ENCODE data around the gene INKA1. TPM values are rescaled to one million over a fixed set of nuclear protein-coding genes. Genes with fewer than 3 reads are reported as not detected.
A peak's percentile ranks its signal among the peaks of the same experiment; 100 is the strongest.
"Not testable (repeated sequence)": the region's sequence is repeated elsewhere in the genome, so short reads cannot be mapped to it uniquely, and the experiment has no call there.

INKA1 gene
- total RNA-seq, 2 experiments from 2014 or later: 0.20 to 0.48 TPM

- POLR2A ChIA-PET: interaction anchor here (2.2 kb wide), 1 partner anchor 10 kb away, joined by 6 read pairs; the partner anchor contains the start of gene IP6K1
- peaks cover 25% of the 10 kb centered on the region for H3K36me3 Mint-ChIP-seq (ENCODE audit: low read depth)
- H3K27me3 Mint-ChIP-seq, H3K27ac Mint-ChIP-seq, H3K4me3 Mint-ChIP-seq, DNase-seq, H3K9me3 Mint-ChIP-seq: not testable (repeated sequence)
- CTCF ChIA-PET: interaction anchor here (0.6 kb wide), 1 partner anchor 11 kb away, joined by 3 read pairs; no protein-coding TSS in a partner anchor
- peaks cover 16% of the 10 kb centered on the region for H3K4me1 Mint-ChIP-seq
These were observed 27.0 kb upstream of the INKA1 start for GRCh38 chr3:49776101-49776500.

DNA sequence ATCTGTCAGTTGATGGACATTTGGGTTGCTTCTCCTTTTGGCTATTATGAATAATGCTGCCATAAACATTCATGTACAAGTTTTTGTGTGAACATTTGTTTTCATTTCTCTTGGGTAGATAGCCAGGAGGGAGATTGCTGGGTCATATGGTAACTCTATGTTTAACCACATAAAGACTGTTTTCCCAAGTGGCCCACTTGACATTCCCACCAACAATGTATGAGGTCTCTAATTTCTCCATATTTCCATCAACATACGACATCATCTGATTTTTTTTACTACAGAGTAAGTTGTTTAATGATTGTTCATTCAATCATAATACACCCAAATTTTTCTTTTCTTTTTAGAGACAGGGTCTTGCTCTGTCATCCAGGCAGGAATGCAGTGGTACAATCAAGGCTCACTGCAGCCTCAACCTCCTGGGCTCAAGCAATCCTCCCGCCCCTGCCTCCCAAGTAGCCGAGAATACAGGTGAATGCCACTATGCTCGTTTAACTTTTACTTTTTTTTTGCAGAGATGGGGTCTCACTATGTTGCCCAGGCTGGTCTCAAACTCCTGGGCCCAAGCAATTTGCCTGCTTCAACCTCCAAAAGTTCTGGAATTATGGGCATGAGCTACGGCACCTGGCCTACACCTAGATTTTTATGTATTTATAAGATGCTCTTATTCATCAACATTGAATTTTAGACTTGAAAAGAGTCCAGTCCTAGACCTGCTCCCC is 23.5 kb upstream of the INKA1 start:
- DNase-seq: no peak
- Mint-ChIP-seq H3K9me3 (no peaks in the 10 kb centered on the region), H3K36me3 (ENCODE audit: low read depth) (peaks cover 30% of the 10 kb centered on the region), H3K4me1 (peaks cover 26% of the 10 kb centered on the region), H3K27ac (no peak overlapping the region), H3K4me3 (no peak overlapping the region), H3K27me3 (no peaks in the 10 kb centered on the region)
- CTCF ChIA-PET: no interaction called here
- POLR2A ChIA-PET: no interaction called here

- CTCF ChIA-PET: no interaction called here
- Mint-ChIP-seq H3K4me1 (peaks cover 32% of the 10 kb centered on the region), H3K4me3 (no peak overlapping the region), H3K27me3 (no peaks in the 10 kb centered on the region), H3K36me3 (ENCODE audit: low read depth) (peaks cover 33% of the 10 kb centered on the region), H3K27ac (no peak overlapping the region), H3K9me3 (no peaks in the 10 kb centered on the region)
- no peak for DNase-seq
- POLR2A ChIA-PET: no interaction called here
These were observed 22.7 kb upstream of the INKA1 start for GRCh38 chr3:49780080-49780974.

GRCh38 chr3:49780975-49781365 is 22.1 kb upstream of the INKA1 start:
- H3K27ac Mint-ChIP-seq, H3K9me3 Mint-ChIP-seq, H3K4me3 Mint-ChIP-seq, H3K27me3 Mint-ChIP-seq, POLR2A ChIA-PET, DNase-seq, CTCF ChIA-PET: not testable (repeated sequence)
- Mint-ChIP-seq H3K4me1 (peaks cover 36% of the 10 kb centered on the region), H3K36me3 (ENCODE audit: low read depth) (peaks cover 37% of the 10 kb centered on the region)

DNA sequence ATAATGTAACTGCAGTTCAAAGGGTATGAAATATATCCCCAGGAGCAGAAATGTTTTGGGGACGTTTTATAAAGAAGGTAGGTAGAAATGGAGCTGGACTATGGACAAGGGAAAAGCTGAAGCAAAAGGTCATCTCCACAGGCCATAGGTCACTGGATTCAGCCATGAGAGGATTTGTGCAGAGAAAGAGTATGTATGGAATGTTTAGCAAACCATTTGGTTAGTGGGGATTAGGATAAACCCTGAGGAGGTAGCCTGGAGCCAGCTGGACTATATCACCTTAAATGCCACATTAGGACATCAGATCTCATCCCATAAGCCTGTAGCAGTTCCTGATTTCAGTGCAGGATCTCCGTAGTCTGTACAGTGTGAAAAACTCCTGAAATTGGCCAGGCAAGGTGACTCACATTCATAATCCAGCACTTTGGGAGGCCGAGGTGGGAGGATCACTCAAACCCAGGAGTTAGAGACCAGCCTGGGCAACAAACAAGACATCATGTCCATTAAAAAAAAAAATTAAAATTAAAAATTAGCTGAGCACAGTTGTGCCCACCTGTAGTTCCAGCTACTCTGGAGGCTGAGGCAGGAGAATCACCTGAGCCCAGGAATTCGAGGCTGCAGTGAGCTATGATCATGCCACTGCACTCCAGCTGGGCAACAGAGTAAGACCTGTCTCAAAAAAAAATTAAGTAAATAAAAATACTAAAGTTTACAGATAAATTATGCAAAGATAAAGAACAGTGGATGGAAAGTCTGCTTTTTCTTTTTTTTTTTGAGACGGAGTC is 21.5 kb upstream of the INKA1 start:
- no peak for DNase-seq
- Mint-ChIP-seq H3K4me1 (peaks cover 38% of the 10 kb centered on the region), H3K27me3 (no peaks in the 10 kb centered on the region), H3K9me3 (no peaks in the 10 kb centered on the region), H3K27ac (no peak overlapping the region), H3K36me3 (ENCODE audit: low read depth) (peaks cover 34% of the 10 kb centered on the region), H3K4me3 (no peak overlapping the region)
- ChIA-PET CTCF (no interaction called here), POLR2A (interaction anchor here (1.7 kb wide), 1 partner anchor 24 kb away, joined by 4 read pairs; no protein-coding TSS in a partner anchor)

DNA sequence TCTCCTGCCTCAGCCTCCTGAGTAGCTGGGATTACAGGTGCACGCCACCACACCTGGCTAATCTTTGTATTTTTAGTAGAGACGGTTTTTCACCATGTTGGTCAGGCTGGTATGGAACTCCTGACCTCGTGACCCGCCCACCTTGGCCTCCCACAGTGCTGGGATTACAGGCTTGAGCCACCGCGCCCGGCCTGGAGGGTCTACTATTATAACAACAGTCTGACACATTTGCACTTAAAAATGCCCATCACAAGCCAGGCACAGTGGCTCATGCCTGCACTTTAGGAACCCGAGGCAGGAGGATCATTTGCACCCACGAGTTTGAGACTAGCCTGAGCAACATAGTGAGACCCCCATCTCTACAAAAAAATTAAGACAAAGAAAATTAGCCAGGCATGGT is 20.8 kb upstream of the INKA1 start:
- H3K4me3 Mint-ChIP-seq, H3K27ac Mint-ChIP-seq, DNase-seq, H3K9me3 Mint-ChIP-seq, H3K27me3 Mint-ChIP-seq: not testable (repeated sequence)
- Mint-ChIP-seq H3K4me1 (peaks cover 45% of the 10 kb centered on the region), H3K36me3 (ENCODE audit: low read depth) (peaks cover 29% of the 10 kb centered on the region)
- ChIA-PET CTCF (interaction anchor here (0.7 kb wide), 1 partner anchor 313 kb away, joined by 3 read pairs; no protein-coding TSS in a partner anchor), POLR2A (interaction anchor here (1.7 kb wide), 1 partner anchor 23 kb away, joined by 4 read pairs; no protein-coding TSS in a partner anchor)

- peak overlapping the region; percentile 75 for H3K27ac Mint-ChIP-seq
- H3K9me3 Mint-ChIP-seq: no peaks in the 10 kb centered on the region
- ChIA-PET CTCF (interaction anchor here (0.8 to 3.6 kb wide), 3 partner anchors 17 to 246 kb away, joined by 3 to 22 read pairs (median 8); partner anchors contain the start of gene INKA1), POLR2A (interaction anchor here (0.7 to 2.7 kb wide), 17 partner anchors 9 to 304 kb away, joined by 3 to 17 read pairs (median 4); partner anchors contain the start of genes CDHR4, INKA1, RBM5 and UBA7)
- peak; percentile 47 for DNase-seq
- no peaks in the 10 kb centered on the region for H3K27me3 Mint-ChIP-seq
- H3K4me3 Mint-ChIP-seq: peak overlapping the region; percentile 85
- peaks cover 16% of the 10 kb centered on the region for H3K36me3 Mint-ChIP-seq (ENCODE audit: low read depth)
- H3K4me1 Mint-ChIP-seq: peaks cover 37% of the 10 kb centered on the region
These were observed 17.3 kb upstream of the INKA1 start for GRCh38 chr3:49785565-49786356.

DNA sequence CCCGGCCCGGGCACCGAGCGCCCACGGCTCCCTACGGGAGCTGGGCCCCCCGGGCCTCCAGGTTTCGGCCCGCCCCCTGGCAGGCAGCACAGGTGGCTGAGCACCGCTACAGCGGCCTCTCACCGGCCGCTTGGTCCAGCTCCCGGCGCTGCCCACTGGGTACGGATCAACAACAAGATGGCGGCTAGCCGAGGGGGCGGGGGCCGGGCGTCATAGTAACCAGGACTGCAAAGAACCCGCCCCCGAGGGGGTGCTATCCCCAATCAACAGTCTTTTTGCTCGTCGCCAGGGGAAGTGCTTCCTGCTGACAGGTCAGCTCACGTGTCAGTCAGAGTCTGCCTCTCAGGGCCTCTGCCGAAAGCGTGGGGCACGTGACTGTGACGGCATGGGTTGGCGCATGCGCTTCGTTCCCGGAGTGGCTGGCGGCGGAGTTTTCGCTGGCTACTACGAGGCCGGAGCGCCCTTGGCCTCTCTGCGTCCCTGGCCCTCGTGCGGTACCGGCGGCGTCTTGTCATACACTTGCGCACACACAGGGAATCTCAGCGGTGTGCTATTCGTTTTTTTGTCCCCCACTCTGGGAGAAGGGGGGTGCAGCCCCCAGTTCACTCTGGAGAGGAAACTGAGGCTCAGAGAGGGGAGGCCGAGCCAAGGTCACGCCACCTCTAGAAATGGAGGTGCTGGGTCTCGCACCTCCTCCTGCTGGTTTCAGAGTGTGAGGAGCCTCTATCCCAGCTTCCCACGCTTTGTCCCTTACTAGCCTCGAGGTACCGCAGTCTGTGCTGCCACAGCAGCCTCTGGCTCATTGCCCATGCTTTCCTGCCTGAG is 16.5 kb upstream of the INKA1 start, which contains the start of gene IP6K1:
TSS of gene IP6K1 (minus strand) at position 186 of the 825 bp plus-strand sequence. CDS start 38,502 bp downstream, outside the sequence.
- H3K36me3 Mint-ChIP-seq (ENCODE audit: low read depth): peaks cover 10% of the 10 kb centered on the region
- peaks cover 33% of the 10 kb centered on the region for H3K4me1 Mint-ChIP-seq
- H3K27ac Mint-ChIP-seq: peak within 1 kb of the TSS; percentile 92
- H3K27me3 Mint-ChIP-seq: peaks cover 3% of the 10 kb centered on the region
- DNase-seq: peak; percentile 100
- H3K4me3 Mint-ChIP-seq: peak within 1 kb of the TSS; percentile 85
- ChIA-PET POLR2A (interaction anchor here (0.6 to 2.7 kb wide), 22 partner anchors 8 to 303 kb away, joined by 3 to 17 read pairs (median 4); partner anchors contain the start of genes AMIGO3, GMPPB, INKA1 and RBM5), CTCF (interaction anchor here (0.8 to 3.6 kb wide), 3 partner anchors 16 to 247 kb away, joined by 3 to 22 read pairs (median 8); partner anchors contain the start of gene INKA1)
- no peaks in the 10 kb centered on the region for H3K9me3 Mint-ChIP-seq

DNA sequence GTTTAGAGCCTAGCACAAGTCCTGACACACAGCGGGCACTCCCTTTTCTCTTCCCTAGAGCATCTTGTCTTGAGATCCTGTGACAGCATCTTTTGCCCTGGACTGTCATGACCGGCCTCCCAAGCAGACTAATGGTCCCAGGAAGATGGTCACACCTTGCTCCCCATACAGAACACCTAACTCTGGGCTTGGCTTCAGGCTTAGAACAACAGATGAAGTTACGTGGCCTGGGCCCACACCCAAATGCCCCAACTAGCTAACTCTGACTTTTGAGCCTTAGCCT is 15.9 kb upstream of the INKA1 start:
- peaks cover 33% of the 10 kb centered on the region for H3K4me1 Mint-ChIP-seq
- H3K4me3 Mint-ChIP-seq: peak overlapping the region; percentile 85
- peaks cover 10% of the 10 kb centered on the region for H3K36me3 Mint-ChIP-seq (ENCODE audit: low read depth)
- ChIA-PET CTCF (interaction anchor here (0.6 to 3.6 kb wide), 3 partner anchors 16 to 53 kb away, joined by 4 to 22 read pairs (median 8); partner anchors contain the start of gene INKA1), POLR2A (interaction anchor here (0.6 to 2.7 kb wide), 12 partner anchors 16 to 303 kb away, joined by 3 to 17 read pairs (median 4); partner anchors contain the start of genes AMIGO3, INKA1, RBM5 and RBM6)
- no peak for DNase-seq
- peaks cover 3% of the 10 kb centered on the region for H3K27me3 Mint-ChIP-seq
- peak overlapping the region; percentile 92 for H3K27ac Mint-ChIP-seq
- H3K9me3 Mint-ChIP-seq: no peaks in the 10 kb centered on the region

- H3K36me3 Mint-ChIP-seq (ENCODE audit: low read depth): peaks cover 10% of the 10 kb centered on the region
- ChIA-PET CTCF (interaction anchor here (0.6 to 3.6 kb wide), 3 partner anchors 15 to 54 kb away, joined by 4 to 22 read pairs (median 8); partner anchors contain the start of gene INKA1), POLR2A (interaction anchor here (0.6 to 2.7 kb wide), 12 partner anchors 15 to 302 kb away, joined by 3 to 17 read pairs (median 4); partner anchors contain the start of genes AMIGO3, INKA1, RBM5 and RBM6)
- H3K27me3 Mint-ChIP-seq: peaks cover 5% of the 10 kb centered on the region
- no peak overlapping the region for H3K27ac Mint-ChIP-seq
- H3K9me3 Mint-ChIP-seq: no peaks in the 10 kb centered on the region
- no peak for DNase-seq
- peaks cover 31% of the 10 kb centered on the region for H3K4me1 Mint-ChIP-seq
- H3K4me3 Mint-ChIP-seq: no peak overlapping the region
These were observed 15.5 kb upstream of the INKA1 start for GRCh38 chr3:49787536-49787935.

- Mint-ChIP-seq H3K4me1 (peaks cover 31% of the 10 kb centered on the region), H3K4me3 (no peak overlapping the region), H3K27me3 (peaks cover 7% of the 10 kb centered on the region), H3K36me3 (ENCODE audit: low read depth) (peaks cover 10% of the 10 kb centered on the region), H3K9me3 (no peaks in the 10 kb centered on the region), H3K27ac (no peak overlapping the region)
- CTCF ChIA-PET: interaction anchor here (1.1 to 3.6 kb wide), 2 partner anchors 15 to 51 kb away, joined by 3 to 22 read pairs; partner anchors contain the start of gene INKA1
- POLR2A ChIA-PET: interaction anchor here (1.4 to 2.7 kb wide), 5 partner anchors 15 to 302 kb away, joined by 3 to 17 read pairs (median 8); partner anchors contain the start of genes INKA1, RBM5, RBM6 and RNF123
- DNase-seq: no peak
These were observed 15.0 kb upstream of the INKA1 start for GRCh38 chr3:49788056-49788455.

Data from activated CD4-positive, alpha-beta memory T cell treated with anti-CD3 and anti-CD28 coated beads, Interleukin-2, amount 10 ng/mL, durations not matched to agents 7 days and 5 days (primary cell).